Endodermal cell (in vitro differentiated cells): ENCODE measurements around the gene AFM. TPM values are rescaled to one million over a fixed set of nuclear protein-coding genes. Genes with fewer than 3 reads are reported as not detected.

Source experiments
- DNase-seq: peaks from one replicate; pipeline ENCODE4 v3.0.0-alpha.2; 2017
- H3K27ac ChIP-seq: 2 replicates; pipeline ENCODE4 v1.5.1; 2013; ENCODE audit warnings: mild to moderate bottlenecking, low read depth, low read length, moderate library complexity
- H3K27me3 ChIP-seq: 2 replicates; pipeline ENCODE4 v1.6.1; 2013; ENCODE audit warnings: mild to moderate bottlenecking, low read length, moderate library complexity; ENCODE audit not compliant: insufficient read depth, control insufficient read depth, poor library complexity, severe bottlenecking
- H3K36me3 ChIP-seq: 2 replicates; pipeline ENCODE4 v1.7.0; 2013; ENCODE audit warnings: mild to moderate bottlenecking, low read length, moderate library complexity; ENCODE audit not compliant: control insufficient read depth, insufficient read depth
- H3K4me1 ChIP-seq: one replicate; pipeline ENCODE4 v1.7.0; 2013; ENCODE audit warnings: low read length; ENCODE audit not compliant: control insufficient read depth, insufficient read depth
- H3K4me3 ChIP-seq: 2 replicates; pipeline ENCODE4 v1.5.1; 2013; ENCODE audit warnings: mild to moderate bottlenecking, low read length, moderate library complexity
- H3K9ac ChIP-seq: 2 replicates; pipeline ENCODE4 v1.6.1; 2013; ENCODE audit warnings: mild to moderate bottlenecking, low read length, moderate library complexity; ENCODE audit not compliant: poor library complexity, severe bottlenecking; ENCODE audit errors: extremely low read depth
- H3K9me3 ChIP-seq: 2 replicates; pipeline ENCODE4 v1.6.1; 2013; ENCODE audit warnings: mild to moderate bottlenecking, low read length, moderate library complexity; ENCODE audit not compliant: control insufficient read depth
- H3K27ac Mint-ChIP-seq: 2 replicates; pipeline ENCODE4 v1.8.0; 2020; ENCODE audit warnings: mixed read lengths
- H3K27me3 Mint-ChIP-seq: 2 replicates; pipeline ENCODE4 v1.8.0; 2021; ENCODE audit warnings: mild to moderate bottlenecking, mixed read lengths; ENCODE audit not compliant: insufficient read depth
- H3K36me3 Mint-ChIP-seq: 2 replicates; pipeline ENCODE4 v1.8.0; 2020; ENCODE audit warnings: low read depth, mixed read lengths
- H3K4me1 Mint-ChIP-seq: 2 replicates; pipeline ENCODE4 v1.8.0; 2020; ENCODE audit warnings: mixed read lengths
- H3K4me3 Mint-ChIP-seq: 2 replicates; pipeline ENCODE4 v1.8.0; 2020; ENCODE audit warnings: mild to moderate bottlenecking, moderate library complexity, mixed read lengths
- H3K9me3 Mint-ChIP-seq: 2 replicates; pipeline ENCODE4 v1.8.0; 2020; ENCODE audit warnings: mild to moderate bottlenecking, mixed read lengths
- WGBS, 2 experiments: methylation state at CpG; one replicate each; pipeline versions ENCODE4 v1.1.5 to v1.1.7; 2013; ENCODE audit warnings: missing lambda C conversion rate in 2 of 2, mixed read lengths in 1 of 2; ENCODE audit not compliant: insufficient coverage in 1 of 2, insufficient read length in 1 of 2; 5-methylcytosine and 5-hydroxymethylcytosine counted together
- total RNA-seq, 2 donors: library from RNA; stranded (reverse); fragmentation: NEBNext Ultra II Directional in 1 of 2; extraction: Animal tissue kit (Norgen Biotek cat#: 25700) in 1 of 2; gene quantifications; 2 replicates in 1 of 2; 3 replicates in 1 of 2; pipeline ENCODE4 v1.2.1, GENCODE V29; 2021
- TF ChIP-seq, protein P1 (sequence below): fragments of 200-600 bp; sonication (generic); conservative IDR thresholded peaks from 2 replicates; pipeline ENCODE4 v1.5.0; 2021; ENCODE audit warnings: antibody characterized with exemption, mild to moderate bottlenecking

The AFM gene
- total RNA-seq, 2 donors from 2014 or later = not detected

DNA sequence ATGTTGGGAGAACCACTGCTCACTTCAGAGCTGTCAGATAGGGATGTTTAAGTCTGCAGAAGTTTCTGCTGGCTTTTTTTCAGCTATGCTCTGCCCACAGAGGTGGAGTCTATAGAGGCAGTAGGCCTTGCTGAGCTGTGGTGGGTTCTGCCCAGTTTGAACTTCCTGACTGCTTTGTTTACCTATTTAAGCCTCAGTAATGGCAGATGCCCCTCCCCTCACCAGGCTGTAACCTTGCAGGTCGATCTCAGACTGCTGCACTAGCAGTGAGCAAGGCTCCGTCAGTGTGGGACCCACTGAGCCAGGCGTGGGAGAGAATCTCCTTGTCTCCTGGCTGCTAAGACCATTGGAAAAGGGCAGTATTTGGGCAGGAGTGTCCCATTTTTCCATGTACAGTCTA is 36.8 kb downstream of the AFM start:
- no peaks in the 10 kb centered on the region for H3K36me3 ChIP-seq
- WGBS, 2 experiments = 85% methylated on average over 3 of the region's 3 CpGs; no CpG with 5 or more reads in 1 of the 2 experiments
- H3K4me1 ChIP-seq = peaks cover 12% of the 10 kb centered on the region
- peak overlapping the region; percentile 21 for H3K4me3 ChIP-seq
- no peak for DNase-seq
- H3K9ac ChIP-seq = no peak overlapping the region
- H3K4me3 Mint-ChIP-seq = no peak overlapping the region
- H3K36me3 Mint-ChIP-seq = peaks cover 12% of the 10 kb centered on the region
- no peak overlapping the region for H3K27ac ChIP-seq
- no peak overlapping the region for H3K27ac Mint-ChIP-seq
- H3K4me1 Mint-ChIP-seq = peaks cover 27% of the 10 kb centered on the region
- H3K27me3 ChIP-seq = no peaks in the 10 kb centered on the region
- H3K9me3 Mint-ChIP-seq = peaks cover 30% of the 10 kb centered on the region
- peaks cover 7% of the 10 kb centered on the region for H3K27me3 Mint-ChIP-seq
- peaks cover 26% of the 10 kb centered on the region for H3K9me3 ChIP-seq
- TF ChIP-seq, protein P1, sequence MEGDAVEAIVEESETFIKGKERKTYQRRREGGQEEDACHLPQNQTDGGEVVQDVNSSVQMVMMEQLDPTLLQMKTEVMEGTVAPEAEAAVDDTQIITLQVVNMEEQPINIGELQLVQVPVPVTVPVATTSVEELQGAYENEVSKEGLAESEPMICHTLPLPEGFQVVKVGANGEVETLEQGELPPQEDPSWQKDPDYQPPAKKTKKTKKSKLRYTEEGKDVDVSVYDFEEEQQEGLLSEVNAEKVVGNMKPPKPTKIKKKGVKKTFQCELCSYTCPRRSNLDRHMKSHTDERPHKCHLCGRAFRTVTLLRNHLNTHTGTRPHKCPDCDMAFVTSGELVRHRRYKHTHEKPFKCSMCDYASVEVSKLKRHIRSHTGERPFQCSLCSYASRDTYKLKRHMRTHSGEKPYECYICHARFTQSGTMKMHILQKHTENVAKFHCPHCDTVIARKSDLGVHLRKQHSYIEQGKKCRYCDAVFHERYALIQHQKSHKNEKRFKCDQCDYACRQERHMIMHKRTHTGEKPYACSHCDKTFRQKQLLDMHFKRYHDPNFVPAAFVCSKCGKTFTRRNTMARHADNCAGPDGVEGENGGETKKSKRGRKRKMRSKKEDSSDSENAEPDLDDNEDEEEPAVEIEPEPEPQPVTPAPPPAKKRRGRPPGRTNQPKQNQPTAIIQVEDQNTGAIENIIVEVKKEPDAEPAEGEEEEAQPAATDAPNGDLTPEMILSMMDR = no peak

DNA sequence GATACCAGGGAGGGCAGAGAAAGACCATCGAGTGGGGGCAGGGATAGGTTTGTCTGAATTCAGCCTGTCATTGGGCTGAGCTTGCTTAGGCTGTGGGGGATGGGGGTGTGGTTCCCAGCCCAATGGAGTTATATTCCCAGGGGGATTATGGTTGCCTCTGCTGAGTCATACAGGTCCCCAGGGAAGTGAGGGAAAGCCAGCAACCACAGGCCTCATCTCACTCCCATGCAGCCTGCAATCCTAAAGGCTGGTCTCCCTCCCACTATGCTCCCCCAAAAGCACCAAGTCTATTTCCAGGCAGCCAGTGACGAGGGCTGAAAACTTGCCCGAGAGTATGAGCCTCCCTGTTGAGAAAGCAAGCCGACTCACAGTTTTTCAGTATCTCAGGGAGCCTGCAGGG is 39.3 kb downstream of the AFM start:
- peaks cover 30% of the 10 kb centered on the region for H3K9me3 Mint-ChIP-seq
- peaks cover 12% of the 10 kb centered on the region for H3K36me3 Mint-ChIP-seq
- Histone ChIP-seq H3K4me3 (peak overlapping the region; percentile 71), H3K27me3 (no peaks in the 10 kb centered on the region), H3K9me3 (peaks cover 26% of the 10 kb centered on the region), H3K36me3 (no peaks in the 10 kb centered on the region), H3K9ac (peak overlapping the region; percentile 78), H3K27ac (no peak overlapping the region), H3K4me1 (peaks cover 17% of the 10 kb centered on the region)
- peaks cover 31% of the 10 kb centered on the region for H3K4me1 Mint-ChIP-seq
- peaks cover 3% of the 10 kb centered on the region for H3K27me3 Mint-ChIP-seq
- H3K4me3 Mint-ChIP-seq = peak overlapping the region; percentile 12
- peak overlapping the region; percentile 99 for H3K27ac Mint-ChIP-seq
- TF ChIP-seq, protein P1 = peak; percentile 36
- peak; percentile 93 for DNase-seq
- 39 to 40% methylated on average over 1 to 4 of the region's 4 CpGs for WGBS, 2 experiments

- WGBS, 2 experiments = 100% methylated on average over 2 of the region's 2 CpGs; no CpG with 5 or more reads in 1 of the 2 experiments
- H3K9ac ChIP-seq = no peak overlapping the region
- peaks cover 12% of the 10 kb centered on the region for H3K9me3 ChIP-seq
- no peaks in the 10 kb centered on the region for H3K36me3 ChIP-seq
- H3K27me3 Mint-ChIP-seq = no peaks in the 10 kb centered on the region
- TF ChIP-seq, protein P1 = peak; percentile 32
- H3K9me3 Mint-ChIP-seq = peaks cover 17% of the 10 kb centered on the region
- no peak for DNase-seq
- H3K4me3 Mint-ChIP-seq = no peak overlapping the region
- H3K4me3 ChIP-seq = no peak overlapping the region
- no peaks in the 10 kb centered on the region for H3K27me3 ChIP-seq
- H3K27ac Mint-ChIP-seq = no peak overlapping the region
- peaks cover 17% of the 10 kb centered on the region for H3K4me1 ChIP-seq
- H3K27ac ChIP-seq = no peak overlapping the region
- peaks cover 10% of the 10 kb centered on the region for H3K36me3 Mint-ChIP-seq
- H3K4me1 Mint-ChIP-seq = peaks cover 34% of the 10 kb centered on the region
These were observed 41.6 kb downstream of the AFM start for GRCh38 chr4:73523126-73523525.
